Urinary bladder (tissue), 4 donors: ENCODE results near the gene SLC38A6. TPM values are rescaled to one million over a fixed set of nuclear protein-coding genes. Genes with fewer than 3 reads are reported as not detected.
"Not testable (repeated sequence)": the region's sequence is repeated elsewhere in the genome, so short reads cannot be mapped to it uniquely, and the experiment has no call there.

ENCODE experiments used
- DNase-seq: peaks from one replicate; pipeline ENCODE4 v3.0.0-alpha.2; 2015; ENCODE audit errors: extremely low spot score
- H3K27ac ChIP-seq: one replicate; pipeline ENCODE4 v1.5.1; 2013; ENCODE audit warnings: low read depth, mild to moderate bottlenecking, moderate library complexity
- H3K36me3 ChIP-seq: one replicate; pipeline ENCODE4 v1.6.1; 2013; ENCODE audit warnings: mild to moderate bottlenecking, moderate library complexity; ENCODE audit not compliant: insufficient read depth
- H3K4me1 ChIP-seq: one replicate; pipeline ENCODE4 v1.6.1; 2013; ENCODE audit warnings: mild to moderate bottlenecking, moderate library complexity; ENCODE audit not compliant: insufficient read depth
- H3K4me3 ChIP-seq: one replicate; pipeline ENCODE4 v1.5.1; 2013; ENCODE audit warnings: low read depth, low read length
- WGBS: extraction: QIAGEN DNeasy Blood & Tissue Kit; methylation state at CpG from one replicate; pipeline ENCODE4 v1.1.7; 2013; 5-methylcytosine and 5-hydroxymethylcytosine counted together
- polyA plus RNA-seq: library from polyadenylated mRNA; stranded (reverse); fragments of 200-250 nt; gene quantifications from one replicate; pipeline ENCODE4 v1.2.3, GENCODE V29; 2013
- small RNA-seq: library from RNA; depleted of rRNA; stranded (forward); fragments of <200 nt; gene quantifications from one replicate; pipeline ENCODE3, GENCODE V24; 2014
- total RNA-seq: library from RNA; depleted of rRNA; stranded (reverse); fragments of >200 nt; gene quantifications from one replicate; pipeline ENCODE4 v1.2.3, GENCODE V29; 2014
- donor health status: healthy with polysubstance abuse.
- donor health status: healthy.

Gene SLC38A6
- total and polyA plus RNA-seq, 2 donors = 7.1 to 59.5 TPM

DNA sequence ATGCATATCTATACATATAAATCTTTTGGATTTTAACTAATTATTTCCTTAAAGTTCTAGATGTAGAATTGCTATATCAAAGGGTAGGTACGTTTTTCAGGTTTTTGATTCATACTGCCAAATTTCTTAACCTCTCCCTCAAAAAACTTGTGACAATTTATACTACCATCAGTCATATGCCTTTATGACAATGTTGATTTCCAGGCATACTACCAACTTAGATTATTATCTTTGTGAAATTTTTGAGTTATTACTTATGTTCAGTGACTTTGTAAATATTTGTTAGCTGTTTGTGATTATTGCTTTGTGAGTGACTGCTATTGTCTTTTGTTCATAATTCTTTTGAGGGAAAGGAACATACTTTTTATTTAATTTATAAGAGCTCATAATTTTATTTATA is 107.0 kb downstream of the SLC38A6 start:
- H3K4me1 ChIP-seq = no peaks in the 10 kb centered on the region
- WGBS = 85% methylated on average over 1 of the region's 1 CpG
- no peak overlapping the region for H3K27ac ChIP-seq
- DNase-seq = no peak
- H3K4me3 ChIP-seq = no peak overlapping the region
- no peaks in the 10 kb centered on the region for H3K36me3 ChIP-seq

DNA sequence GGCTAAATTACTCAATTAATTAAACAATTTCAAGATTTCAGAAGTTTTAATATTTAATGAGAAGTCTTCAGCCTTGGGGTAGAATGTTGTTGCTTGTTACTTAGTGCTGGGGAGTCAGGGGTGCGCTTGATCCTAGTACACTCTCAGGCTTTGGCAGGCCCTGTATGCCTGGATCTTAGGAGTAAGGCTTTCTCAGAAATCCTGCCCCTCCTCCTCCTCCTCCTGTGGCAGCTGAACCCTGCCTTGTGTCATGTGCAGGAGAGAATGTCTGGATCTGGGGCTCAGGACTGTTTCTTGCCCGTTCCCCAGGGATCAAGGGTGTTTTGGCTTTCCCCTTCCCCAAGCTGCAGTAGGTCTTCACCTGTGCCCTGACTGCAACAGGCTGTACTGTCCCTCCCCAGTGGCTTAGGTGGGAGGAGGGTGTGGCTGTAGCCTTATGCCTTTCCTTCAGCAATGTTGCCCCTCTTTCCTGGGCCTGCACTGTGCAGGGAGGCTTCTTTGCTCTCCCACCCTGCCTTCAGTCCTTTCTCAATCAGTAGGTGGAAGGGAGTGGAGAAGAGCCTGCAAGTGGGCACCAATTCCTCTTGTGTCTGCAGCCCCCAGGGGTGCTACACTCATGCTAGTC is 108.2 kb downstream of the SLC38A6 start:
- Histone ChIP-seq H3K4me1 (no peaks in the 10 kb centered on the region), H3K27ac (no peak overlapping the region), H3K4me3 (no peak overlapping the region), H3K36me3 (no peaks in the 10 kb centered on the region)
- no peak for DNase-seq
- 64% methylated on average over 2 of the region's 2 CpGs for WGBS

GRCh38 chr14:61090432-61091216 is 109.6 kb downstream of the SLC38A6 start:
- no peak overlapping the region for H3K27ac ChIP-seq
- 85% methylated on average over 7 of the region's 7 CpGs for WGBS
- H3K4me3 ChIP-seq = no peak overlapping the region
- no peak for DNase-seq
- H3K36me3 ChIP-seq = no peaks in the 10 kb centered on the region
- H3K4me1 ChIP-seq = no peaks in the 10 kb centered on the region

DNA sequence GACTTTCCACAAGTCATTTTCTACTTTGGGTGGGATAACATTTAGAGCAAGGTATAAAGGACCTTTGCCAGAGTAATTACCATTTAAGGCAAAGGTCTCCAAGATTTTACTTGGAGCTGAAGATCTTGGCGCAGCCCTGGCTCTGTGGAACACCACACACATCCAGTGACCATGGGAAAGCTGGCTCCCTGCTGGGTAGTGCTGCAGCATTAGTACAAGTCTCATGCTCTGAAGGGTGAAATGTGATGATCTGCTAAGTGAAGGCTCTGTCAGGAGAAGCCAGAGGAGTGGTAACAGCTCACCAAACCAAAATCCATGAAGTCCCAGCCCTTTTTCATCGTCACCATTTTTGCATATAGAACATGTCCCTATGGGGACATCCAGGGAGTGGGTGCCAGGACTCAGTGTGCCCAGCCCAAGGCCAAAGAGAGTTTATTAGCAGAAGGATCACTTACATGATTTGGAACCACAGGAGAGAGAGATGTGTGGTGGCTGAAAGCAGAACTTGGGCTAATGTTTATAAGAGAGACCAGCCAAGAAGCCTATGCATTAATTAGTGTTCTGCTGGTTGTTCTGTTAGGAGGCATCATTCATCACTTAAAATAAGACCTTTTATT is 110.7 kb downstream of the SLC38A6 start:
- H3K27ac ChIP-seq = no peak overlapping the region

GRCh38 chr14:61098096-61098495 is 117.1 kb downstream of the SLC38A6 start:
- not testable (repeated sequence) for H3K27ac ChIP-seq, H3K4me1 ChIP-seq, DNase-seq, H3K36me3 ChIP-seq, H3K4me3 ChIP-seq
- WGBS = 94% methylated on average over 15 of the region's 15 CpGs

More for the DNA sequence above, 110.7 kb downstream of the SLC38A6 start:
- WGBS = 65% methylated on average over 2 of the region's 2 CpGs
- no peak overlapping the region for H3K4me3 ChIP-seq
- DNase-seq = no peak
- H3K36me3 ChIP-seq = no peaks in the 10 kb centered on the region
- no peaks in the 10 kb centered on the region for H3K4me1 ChIP-seq

DNA sequence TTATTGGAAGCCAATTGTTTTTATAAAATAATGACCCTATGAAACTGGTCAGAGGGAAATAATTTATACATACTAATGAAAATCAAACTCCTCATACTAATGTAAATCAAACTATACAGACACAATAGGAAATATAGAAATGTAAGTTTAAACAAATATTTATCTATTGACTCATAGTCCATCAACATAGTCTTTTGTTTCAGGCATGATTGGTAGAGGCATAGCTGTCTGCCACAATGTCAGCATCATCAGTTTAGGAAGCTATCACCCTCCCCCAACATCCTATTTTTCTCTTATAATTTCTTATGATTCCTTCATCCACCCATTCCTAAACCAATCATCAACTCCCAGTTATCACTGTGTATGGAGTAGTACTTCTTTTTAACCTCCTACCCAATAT is 117.7 kb downstream of the SLC38A6 start:
- H3K36me3 ChIP-seq = no peaks in the 10 kb centered on the region
- no peak overlapping the region for H3K27ac ChIP-seq
- no peak overlapping the region for H3K4me3 ChIP-seq
- no peaks in the 10 kb centered on the region for H3K4me1 ChIP-seq
- no peak for DNase-seq

- no peaks in the 10 kb centered on the region for H3K4me1 ChIP-seq
- no peaks in the 10 kb centered on the region for H3K36me3 ChIP-seq
- 71% methylated on average over 4 of the region's 4 CpGs for WGBS
- no peak for DNase-seq
- no peak overlapping the region for H3K4me3 ChIP-seq
- H3K27ac ChIP-seq = no peak overlapping the region
Measured at GRCh38 chr14:61099216-61099835, 118.3 kb downstream of the SLC38A6 start.

DNA sequence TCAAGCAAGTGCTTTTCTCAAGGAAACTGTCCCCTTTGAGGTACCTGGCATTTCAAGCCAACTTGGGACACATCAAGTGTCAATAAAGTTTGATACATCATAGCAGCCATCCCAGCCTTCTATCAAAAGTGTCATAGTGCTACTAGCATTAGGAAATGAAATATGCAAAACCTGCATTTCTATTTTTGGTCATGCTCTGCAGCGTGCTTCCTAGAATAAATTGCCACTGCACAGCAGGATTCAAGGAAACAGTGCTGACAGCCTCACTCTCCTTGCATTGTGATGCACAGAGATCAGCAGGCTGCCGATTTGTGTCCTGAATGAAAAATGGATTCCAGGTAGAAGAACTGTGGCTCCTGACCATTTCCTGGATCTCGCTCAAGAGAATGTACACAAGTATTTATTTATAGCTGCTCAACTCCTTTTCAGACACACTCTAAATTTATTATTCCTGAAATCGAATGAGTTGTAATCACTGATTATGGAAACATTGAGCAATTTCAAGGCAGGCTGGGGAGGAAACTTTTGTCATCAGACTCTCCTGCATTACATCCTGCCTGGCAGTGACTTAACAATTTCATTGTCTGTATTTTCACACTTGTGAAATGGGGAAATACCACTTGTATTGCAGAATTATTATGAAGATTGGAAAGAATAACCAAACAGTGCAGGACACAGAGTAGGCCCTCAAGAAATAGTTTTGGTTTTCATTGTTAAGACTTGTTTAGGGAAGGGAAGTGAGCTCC is 120.9 kb downstream of the SLC38A6 start:
- Histone ChIP-seq H3K4me1 (no peaks in the 10 kb centered on the region), H3K4me3 (no peak overlapping the region), H3K27ac (no peak overlapping the region), H3K36me3 (no peaks in the 10 kb centered on the region)
- 28% methylated on average over 4 of the region's 4 CpGs for WGBS
- DNase-seq = no peak

Small RNAs within 50 kb of the gene (small RNA-seq; reads per million reads assigned to genes)
- not detected for gene RNU6-398P

Other genes with a start within 250 kb of the SLC38A6 start
- 109 TPM for gene MNAT1, start 246.5 kb upstream of the SLC38A6 start, total RNA-seq
- gene MNAT1, start 246.5 kb upstream of the SLC38A6 start, polyA plus RNA-seq = 24.6 TPM
- gene TRMT5, start 166 bp upstream of the SLC38A6 start, total RNA-seq = 23.4 TPM
- 8.4 TPM for gene TRMT5, start 166 bp upstream of the SLC38A6 start, polyA plus RNA-seq